ACHN (cell line): ENCODE results near the gene COL20A1.

ENCODE experiments used
- DNase-seq: peaks from one replicate; pipeline ENCODE4 v3.0.0-alpha.2; 2015
- in situ Hi-C: cut with HindIII; loops from 2 replicates; pipeline ENCODE4 v1.10.0; 2017; ENCODE audit warnings: low sequenced_read_pairs, low pct_ligation_motif_present, low pct_unique_long_range_greater_than_20kb

The COL20A1 gene

DNA sequence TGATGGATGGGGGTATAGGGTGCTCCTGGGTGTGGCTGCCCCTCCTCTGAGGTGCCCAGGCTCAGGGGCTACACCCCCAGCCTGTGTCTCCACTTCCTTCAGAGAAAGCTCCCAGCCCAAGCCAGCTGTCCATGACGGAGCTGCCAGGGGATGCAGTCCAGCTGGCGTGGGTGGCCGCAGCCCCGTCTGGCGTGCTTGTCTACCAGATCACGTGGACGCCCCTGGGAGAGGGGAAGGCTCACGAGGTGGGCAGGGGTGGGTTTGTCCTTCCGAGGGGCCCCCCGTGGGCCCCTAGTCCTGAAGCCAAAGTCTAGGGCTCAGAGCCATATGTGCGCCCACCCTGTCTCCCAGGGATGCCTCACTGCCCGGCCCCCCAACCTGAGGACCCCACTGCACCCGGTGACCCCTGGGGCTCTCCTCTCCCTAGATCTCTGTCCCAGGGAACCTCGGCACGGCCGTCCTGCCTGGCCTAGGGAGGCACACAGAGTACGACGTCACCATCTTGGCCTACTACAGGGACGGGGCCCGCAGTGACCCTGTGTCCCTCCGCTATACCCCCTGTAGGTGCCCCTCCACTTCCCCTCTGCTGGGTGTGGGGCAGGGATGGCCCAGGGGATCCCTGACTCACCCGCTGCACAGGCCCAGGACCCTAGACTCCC, 19.8 kb downstream of the COL20A1 start:
- in situ Hi-C loops: no loop called here
- DNase-seq: no peak

DNA sequence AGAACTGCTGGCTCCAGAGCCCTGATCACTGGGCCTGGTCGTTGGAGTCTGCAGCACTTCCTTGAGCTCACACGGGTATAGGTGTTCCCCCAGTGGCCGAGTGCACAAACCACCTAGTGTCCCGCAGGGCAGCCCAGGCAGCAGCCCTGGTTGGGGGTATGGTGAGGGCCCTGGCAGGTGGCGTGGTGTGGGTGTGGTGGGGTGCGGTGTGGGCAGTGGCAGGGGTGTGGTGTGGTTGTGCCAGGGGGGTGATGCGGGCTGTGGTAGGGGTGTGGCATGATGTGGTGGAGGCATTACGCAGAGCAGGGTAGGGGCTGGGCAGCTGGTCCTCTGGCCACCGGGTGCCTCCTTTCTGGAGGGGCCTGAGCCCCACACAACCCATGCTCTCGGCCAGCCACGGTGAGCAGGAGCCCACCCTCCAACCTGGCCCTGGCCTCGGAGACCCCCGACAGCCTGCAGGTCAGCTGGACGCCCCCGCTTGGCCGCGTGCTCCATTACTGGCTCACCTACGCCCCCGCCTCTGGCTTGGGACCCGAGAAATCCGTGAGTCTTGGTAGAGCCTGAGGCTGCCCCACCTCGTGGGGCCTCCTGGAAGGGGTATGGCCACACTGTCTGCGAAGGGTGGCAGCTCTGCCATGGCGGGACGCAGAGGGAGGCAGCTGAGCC, 20.5 kb downstream of the COL20A1 start:
- in situ Hi-C loops: no loop called here
- no peak for DNase-seq

DNA sequence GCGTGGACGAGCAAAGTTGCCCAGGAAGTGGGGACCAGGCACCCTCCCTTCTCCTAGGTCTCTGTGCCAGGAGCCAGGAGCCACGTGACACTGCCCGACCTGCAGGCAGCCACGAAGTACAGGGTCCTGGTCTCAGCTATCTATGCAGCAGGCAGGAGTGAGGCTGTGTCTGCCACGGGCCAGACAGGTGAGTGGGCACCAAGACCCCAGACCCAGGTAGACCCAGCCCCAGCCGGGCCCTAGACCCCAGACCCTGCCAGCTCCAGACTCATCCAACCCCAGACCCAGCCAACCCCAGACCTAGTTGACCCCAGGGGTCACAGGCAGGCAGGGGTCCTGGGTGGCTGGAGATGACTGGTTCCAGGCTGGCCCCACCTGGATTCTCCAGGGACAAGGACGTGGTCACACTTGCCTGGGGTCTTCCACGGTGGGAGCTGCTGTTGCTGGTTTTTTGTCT, 21.1 kb downstream of the COL20A1 start:
- in situ Hi-C loops: no loop called here
- no peak for DNase-seq

- in situ Hi-C loops: no loop called here
- no peak for DNase-seq
These were observed 21.7 kb downstream of the COL20A1 start for GRCh38 chr20:63314566-63315239.

- in situ Hi-C loops: no loop called here
- DNase-seq: no peak
These were observed 22.3 kb downstream of the COL20A1 start for GRCh38 chr20:63315240-63315689.

DNA sequence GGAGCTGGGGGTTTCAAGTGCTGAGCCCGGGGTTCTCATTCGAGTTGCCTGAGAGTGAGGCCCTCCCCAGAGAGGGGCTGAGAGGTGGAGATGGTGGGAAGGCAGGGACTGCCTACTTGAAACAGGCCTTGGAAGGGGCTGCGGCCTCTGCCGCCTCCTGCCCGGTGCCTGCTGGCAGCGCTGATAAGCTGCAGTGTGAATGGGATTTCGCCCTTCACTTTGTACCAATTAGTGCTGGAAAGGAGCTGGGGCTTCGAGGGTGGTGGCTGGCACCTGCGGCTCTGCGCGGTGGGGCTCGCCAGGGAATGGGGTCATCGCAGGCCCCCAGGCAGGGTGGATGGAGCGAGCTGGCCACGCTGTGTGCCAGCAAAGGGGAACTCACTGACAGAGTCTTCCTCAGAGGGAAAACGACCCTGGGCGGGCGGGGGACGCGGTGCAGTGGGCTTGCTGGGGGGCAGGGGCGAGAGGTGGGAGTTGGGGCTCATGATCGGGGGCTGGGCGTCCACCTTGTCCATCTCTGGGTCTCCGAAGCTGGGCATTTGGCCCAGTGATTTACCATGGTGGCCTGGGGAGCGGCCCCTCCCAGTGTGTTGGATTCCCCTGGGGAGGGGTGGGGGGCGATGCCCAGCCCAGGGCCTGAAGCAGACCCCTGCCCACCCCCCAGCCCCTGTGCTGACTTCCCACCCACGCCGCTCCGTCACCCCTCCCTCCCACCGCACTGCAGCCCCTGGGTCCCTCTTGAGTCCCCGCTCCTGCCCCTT, 22.9 kb downstream of the COL20A1 start:
- in situ Hi-C loops: no loop called here
- no peak for DNase-seq

- in situ Hi-C loops: no loop called here
- no peak for DNase-seq
These were observed 23.5 kb downstream of the COL20A1 start for GRCh38 chr20:63316502-63316921.

DNA sequence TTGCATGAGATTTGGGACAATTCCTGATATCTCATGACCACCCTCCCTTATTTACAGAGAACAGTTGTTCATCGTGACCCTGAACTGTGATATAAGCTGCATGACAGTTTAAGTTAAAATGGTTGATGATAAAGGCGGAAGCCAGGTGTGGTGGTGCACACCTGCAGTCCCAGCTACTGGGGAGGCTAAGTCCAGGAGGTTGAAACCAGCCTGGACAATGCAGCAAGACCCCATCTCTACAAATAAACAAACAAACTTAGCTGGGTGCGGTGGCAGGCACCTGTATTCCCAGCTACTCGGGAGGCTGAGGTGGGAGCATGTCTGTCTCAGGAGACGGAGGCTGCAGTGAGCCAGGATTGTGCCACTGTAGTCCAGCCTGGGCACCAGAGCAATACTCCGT, 24.1 kb downstream of the COL20A1 start:
- in situ Hi-C loops: no loop called here
- DNase-seq: no peak

- in situ Hi-C loops: no loop called here
- no peak for DNase-seq
These were observed 24.8 kb downstream of the COL20A1 start for GRCh38 chr20:63317601-63318291.

- in situ Hi-C loops: no loop called here
- DNase-seq: no peak
These were observed 25.6 kb downstream of the COL20A1 start for GRCh38 chr20:63318391-63319163.

GRCh38 chr20:63319164-63320040, 26.4 kb downstream of the COL20A1 start:
- in situ Hi-C loops: no loop called here
- DNase-seq: no peak

GRCh38 chr20:63320041-63320511, 27.1 kb downstream of the COL20A1 start:
- DNase-seq: no peak
- in situ Hi-C loops: no loop called here

- in situ Hi-C loops: no loop called here
- no peak for DNase-seq
These were observed 27.7 kb downstream of the COL20A1 start for GRCh38 chr20:63320616-63321147.

DNA sequence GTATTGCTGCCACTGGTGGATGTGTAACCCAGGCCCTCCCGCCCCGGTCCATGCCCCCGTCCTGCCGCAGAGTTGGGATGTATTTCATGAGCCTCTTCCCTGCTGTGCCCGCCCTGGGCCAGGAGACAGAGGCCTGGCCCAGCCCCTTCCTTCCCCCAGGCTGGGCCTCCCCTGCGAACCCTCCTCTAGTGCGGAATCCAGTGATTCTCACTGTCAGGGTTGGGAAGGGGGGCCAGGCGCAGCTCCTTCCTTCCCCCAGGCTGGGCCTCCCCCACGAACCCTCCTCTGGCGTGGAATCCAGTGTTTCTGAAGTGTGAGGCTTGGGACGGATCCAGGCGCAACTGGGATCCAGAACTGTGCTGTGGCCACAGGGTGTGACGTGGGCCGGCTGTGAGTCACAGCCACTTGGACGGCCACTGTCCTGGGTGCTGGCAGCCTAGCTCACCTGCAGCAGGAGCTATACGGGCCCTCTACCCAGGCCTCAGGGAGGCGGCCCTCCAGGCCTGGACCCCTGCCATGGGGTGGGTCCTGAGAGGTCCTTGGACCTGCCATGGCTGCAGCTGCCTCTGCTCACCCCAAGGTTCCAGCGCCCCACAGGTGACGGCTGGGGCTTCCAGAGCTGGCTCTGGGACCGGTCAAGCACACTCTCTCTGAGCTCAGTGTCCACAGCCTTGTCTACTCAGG, 28.3 kb downstream of the COL20A1 start:
- DNase-seq: no peak
- in situ Hi-C loops: no loop called here

GRCh38 chr20:63322146-63322932, 29.4 kb downstream of the COL20A1 start:
- in situ Hi-C loops: no loop called here

More at GRCh38 chr20:63322146-63322932, 29.4 kb downstream of the COL20A1 start:
- no peak for DNase-seq
